Measurements from ENCODE around the gene CRB3.

DNA sequence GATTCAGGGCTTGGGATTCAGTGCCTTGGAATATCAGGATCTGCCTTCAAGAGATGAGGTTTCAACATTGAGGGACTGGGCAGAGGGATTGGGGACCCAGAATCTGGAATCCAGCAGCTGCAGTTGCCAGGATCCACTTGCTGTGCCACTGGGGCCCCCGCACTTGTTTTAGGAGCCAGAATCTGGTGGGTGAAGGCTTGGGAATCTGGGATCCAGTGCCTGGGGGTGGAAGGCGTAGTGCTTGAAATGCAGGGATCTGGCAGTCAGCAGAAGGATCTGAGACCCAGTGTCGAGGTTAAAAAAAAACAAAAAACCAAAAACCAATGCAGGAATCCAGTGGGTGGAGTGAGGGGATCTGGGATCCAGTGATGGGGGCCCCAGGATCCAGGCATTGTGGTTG is 23.2 kb upstream of the CRB3 start:
- TF ChIP-seq, protein P1, sequence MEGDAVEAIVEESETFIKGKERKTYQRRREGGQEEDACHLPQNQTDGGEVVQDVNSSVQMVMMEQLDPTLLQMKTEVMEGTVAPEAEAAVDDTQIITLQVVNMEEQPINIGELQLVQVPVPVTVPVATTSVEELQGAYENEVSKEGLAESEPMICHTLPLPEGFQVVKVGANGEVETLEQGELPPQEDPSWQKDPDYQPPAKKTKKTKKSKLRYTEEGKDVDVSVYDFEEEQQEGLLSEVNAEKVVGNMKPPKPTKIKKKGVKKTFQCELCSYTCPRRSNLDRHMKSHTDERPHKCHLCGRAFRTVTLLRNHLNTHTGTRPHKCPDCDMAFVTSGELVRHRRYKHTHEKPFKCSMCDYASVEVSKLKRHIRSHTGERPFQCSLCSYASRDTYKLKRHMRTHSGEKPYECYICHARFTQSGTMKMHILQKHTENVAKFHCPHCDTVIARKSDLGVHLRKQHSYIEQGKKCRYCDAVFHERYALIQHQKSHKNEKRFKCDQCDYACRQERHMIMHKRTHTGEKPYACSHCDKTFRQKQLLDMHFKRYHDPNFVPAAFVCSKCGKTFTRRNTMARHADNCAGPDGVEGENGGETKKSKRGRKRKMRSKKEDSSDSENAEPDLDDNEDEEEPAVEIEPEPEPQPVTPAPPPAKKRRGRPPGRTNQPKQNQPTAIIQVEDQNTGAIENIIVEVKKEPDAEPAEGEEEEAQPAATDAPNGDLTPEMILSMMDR (IDR thresholded peaks at IDR 0.05; ENCODE audit: insufficient read depth, low read length, poor library complexity, severe bottlenecking) = no peak
- no peak for TF ChIP-seq EZH2phosphoT487 (conservative IDR thresholded peaks at IDR 0.05; ENCODE audit: low read length)
